ENCODE measurements around the gene HRH1.
"Not testable (repeated sequence)": the region's sequence is repeated elsewhere in the genome, so short reads cannot be mapped to it uniquely, and the experiment has no call there.

Gene HRH1

GRCh38 chr3:11173828-11174465 lies 19.7 kb downstream of the HRH1 start:
- no peak for DNase-seq

DNA sequence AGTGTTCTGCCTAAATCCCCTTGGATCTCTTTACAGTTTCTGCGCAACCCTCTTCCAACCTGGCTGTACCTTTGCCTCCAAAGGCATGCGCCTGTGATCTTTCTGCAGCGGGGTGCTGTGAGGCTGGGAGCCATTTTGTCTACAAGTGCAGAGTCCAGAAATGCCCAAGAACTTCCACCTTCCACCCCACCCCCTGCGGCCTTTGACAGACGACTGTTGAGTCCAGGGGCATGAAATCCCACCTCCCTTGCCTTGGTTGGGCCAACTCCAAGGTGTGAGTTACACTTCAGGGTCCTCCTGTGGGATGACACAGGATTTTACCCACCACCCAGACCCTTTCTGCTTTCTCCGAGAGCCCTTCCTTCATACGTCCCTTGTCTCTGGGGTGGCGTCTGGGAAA lies 24.1 kb downstream of the HRH1 start:
- no peak for DNase-seq

DNA sequence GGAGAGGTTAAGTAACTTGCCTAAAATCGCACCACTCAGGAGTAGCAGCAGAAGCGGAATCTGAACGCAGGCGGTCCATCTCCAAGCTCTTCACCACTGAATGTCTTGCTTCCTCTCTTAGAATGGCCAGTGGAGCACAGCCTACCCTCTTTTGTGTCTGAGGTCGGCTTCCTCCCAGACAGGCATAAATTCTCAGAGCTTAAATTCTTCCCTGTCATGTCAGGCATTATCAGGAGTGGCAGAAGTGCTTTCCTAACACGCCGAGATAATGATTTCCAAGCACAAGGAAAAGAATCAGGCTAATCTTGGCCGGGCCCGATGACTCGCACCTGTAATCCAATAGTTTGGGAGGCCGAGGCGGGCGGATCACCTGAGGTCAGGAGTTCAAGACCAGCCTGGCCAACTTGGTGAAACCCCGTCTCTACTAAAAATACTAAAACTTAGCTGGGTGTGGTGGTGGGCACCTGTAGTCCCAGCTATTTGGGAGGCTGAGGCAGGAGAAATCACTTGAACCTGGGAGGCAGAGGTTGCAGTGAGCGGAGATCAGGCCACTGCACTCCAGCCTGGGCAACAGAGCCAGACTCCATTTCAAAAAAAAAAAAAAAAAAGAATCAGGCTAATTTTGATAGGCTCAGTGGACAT lies 30.2 kb downstream of the HRH1 start:
- not testable (repeated sequence) for DNase-seq

GRCh38 chr3:11185144-11185543 lies 30.9 kb downstream of the HRH1 start:
- no peak for DNase-seq

GRCh38 chr3:11185564-11186317 lies 31.4 kb downstream of the HRH1 start:
- no peak for DNase-seq

- DNase-seq = no peak
Observed at GRCh38 chr3:11186318-11186692, 32.0 kb downstream of the HRH1 start.

GRCh38 chr3:11186771-11187191 lies 32.5 kb downstream of the HRH1 start:
- no peak for DNase-seq

DNA sequence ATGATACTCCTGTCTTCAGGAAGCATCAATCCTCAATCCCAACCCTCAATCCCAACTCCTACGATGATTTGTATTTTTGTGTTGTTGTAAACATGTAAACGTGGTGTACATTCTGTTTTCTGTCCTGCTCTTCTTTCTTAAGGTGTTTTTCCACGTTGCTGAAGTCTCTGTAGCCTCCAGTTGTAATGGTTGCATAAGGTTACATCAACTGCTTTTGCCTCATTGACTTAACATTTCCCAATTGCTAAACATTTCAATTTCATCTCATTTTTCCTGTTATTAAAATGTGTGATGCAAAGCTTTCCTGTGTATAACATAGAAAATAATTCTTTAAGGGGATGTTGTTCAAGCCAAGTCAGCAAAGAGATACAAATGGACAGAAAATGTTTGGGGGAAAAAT lies 33.4 kb downstream of the HRH1 start:
- DNase-seq = no peak

- no peak for DNase-seq
Observed at GRCh38 chr3:11188231-11188630, 33.9 kb downstream of the HRH1 start.

GRCh38 chr3:11195201-11195600 lies 40.9 kb downstream of the HRH1 start:
- no peak for DNase-seq

DNA sequence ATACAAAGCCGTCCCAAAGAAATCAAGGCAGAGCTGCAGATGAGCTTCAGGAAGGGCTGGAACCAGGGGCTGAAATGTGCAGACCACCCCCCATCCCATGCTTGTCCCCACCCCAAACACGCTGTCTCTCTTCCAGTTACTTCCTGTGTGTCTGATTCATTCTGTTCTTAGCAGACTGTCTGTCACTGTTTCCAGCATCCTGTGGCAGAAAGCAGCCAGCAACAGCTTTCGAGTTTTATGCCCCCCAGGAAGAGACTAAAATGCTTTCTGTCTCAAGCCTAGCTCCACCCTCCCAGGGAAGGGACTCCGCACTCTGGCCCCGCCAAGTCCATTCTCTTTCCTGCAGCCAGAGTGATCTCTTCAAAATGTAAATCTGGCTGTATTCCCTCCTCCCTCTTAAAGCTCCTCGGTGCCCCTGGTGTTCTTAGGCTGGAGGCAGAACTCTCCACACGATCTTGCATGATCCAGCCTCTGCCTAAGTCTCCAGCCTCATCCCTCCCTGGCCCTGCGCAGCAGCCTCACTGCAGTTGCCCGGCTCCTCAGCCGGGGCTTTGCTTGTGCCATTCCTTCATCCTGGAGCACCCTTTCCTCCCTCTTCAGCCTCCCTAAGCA lies 41.5 kb downstream of the HRH1 start:
- no peak for DNase-seq

DNA sequence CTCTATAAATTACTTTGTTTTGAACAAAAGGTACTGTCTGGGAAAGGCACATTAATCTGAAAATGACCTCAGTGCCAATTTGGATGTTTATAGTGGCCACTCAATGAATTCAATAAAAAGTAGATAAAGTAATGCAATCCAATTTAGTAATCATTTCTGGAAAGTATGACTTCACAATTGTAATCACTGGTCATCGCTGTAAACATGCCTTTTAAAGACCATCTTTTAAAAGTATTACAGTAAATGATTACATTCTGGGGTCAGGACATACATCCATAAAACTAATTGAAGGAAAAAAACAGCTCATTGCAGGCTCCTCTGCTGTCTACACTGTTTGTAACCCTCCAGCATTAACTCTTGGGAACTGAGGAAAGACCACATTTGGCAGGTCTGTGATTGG lies 43.2 kb downstream of the HRH1 start:
- no peak for DNase-seq

- no peak for DNase-seq
Observed at GRCh38 chr3:11198070-11198469, 43.8 kb downstream of the HRH1 start.

- DNase-seq = no peak
Observed at GRCh38 chr3:11198495-11198894, 44.2 kb downstream of the HRH1 start.

DNA sequence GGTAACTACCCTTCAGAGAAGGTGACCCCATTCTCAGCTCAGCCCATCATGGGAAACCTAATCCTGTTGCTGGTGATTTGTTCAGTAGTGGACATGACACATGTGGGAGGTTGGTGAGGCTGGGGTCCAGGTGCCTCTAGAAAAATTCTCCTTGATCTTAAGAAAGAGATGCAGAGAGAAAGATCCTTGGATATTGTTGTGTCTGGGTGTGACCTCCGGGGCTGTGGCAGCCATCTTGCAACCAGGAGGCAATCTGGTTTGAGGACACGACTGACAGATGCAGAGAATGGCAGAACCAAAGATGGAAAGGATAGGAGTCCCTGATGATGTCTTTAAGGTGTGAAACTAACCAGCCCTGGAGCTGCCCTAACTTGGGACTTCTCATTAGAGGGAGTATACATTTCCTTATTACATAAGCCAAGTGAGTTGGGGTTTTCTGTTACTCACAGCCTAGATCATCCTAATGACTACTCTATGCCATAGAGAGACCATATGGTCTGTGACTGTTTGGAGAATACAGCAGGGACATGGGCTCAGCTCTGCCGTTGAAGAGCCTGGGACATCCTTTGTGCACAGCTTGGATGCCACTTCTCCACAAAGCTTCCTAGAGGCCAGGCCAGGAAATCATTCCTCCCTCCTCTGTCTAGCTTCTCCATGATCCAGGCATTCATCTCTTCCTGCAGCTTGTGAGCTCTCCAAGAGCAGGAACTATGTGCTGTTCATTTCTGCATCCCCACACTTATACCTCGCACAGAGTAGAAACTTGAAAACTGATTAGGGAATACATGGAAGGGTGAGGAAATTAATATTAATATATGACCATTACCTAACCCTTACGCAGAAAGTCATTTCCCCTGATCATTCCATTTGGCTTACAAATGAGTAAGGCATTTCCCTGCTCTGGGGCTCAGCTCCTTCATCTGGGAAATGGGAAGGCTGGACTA lies 45.9 kb downstream of the HRH1 start:
- no peak for DNase-seq

DNA sequence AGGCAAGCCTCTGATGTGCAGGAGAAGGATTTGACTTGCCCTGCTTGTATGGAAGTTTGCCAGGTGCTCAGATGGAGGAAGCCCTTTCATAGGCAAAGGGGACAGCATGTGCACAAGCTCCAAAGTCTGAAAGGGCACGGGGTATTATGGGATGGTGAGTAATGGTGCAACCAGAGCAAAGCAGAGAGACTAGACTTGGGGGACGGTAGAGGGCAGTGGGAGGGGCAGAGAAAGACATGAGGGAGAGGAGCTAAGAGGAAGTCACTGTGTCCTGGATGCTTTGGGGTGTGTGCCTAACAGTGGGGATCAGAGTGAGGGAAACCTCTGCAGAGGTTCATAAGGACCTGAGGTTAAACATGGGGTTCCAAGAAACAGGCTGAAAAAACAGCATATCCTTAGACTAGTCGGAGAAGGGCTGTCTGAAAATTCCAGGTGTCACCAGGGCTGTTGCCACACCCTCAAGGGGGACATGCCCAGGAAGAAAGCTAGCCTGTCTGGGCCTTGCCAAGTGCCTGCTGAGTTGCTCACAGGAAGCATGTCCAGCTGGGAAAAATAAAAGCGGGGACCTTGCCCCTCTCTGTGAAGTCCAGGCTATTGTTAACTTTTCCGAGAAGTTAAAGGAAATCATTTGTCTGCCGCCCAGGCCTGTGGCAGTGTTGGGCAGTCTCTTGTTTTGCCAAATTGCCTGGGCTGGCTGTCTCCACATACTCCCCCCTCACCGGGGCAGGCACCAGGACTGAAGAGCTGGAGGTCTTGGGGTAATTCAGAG lies 47.1 kb downstream of the HRH1 start:
- no peak for DNase-seq

GRCh38 chr3:11203961-11204360 lies 49.7 kb downstream of the HRH1 start:
- DNase-seq = no peak

DNA sequence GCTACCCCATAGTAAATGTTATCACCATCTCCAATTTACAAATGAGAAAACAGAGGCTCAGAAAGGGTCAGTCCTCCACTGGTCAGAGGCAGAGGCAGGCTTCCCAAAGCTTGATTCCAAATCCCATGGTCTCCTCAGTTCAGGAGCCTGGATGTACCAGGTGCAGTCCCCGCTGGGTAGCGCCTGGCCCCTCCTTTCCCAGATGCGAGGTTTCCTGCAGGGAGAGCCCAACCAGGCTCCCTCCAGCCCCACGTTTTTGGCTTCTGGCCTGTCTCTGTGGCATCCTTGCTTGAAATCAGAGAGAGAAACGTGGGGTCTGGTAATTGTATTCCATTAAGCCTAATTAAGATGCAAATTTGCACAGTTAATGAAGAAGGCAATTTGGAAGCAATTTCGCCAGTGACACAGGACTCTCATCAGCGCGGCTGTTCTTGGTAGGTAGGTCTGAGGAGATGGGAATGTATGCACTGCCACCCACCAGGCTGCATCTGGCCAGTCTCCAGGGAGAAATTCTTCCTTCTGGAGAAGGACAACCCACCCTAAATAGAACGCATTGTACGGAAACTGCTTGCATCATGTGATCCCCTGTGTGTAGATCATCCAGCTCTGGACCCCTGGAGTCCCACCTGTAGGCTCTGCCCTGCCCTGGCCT lies 50.5 kb downstream of the HRH1 start:
- no peak for DNase-seq

DNA sequence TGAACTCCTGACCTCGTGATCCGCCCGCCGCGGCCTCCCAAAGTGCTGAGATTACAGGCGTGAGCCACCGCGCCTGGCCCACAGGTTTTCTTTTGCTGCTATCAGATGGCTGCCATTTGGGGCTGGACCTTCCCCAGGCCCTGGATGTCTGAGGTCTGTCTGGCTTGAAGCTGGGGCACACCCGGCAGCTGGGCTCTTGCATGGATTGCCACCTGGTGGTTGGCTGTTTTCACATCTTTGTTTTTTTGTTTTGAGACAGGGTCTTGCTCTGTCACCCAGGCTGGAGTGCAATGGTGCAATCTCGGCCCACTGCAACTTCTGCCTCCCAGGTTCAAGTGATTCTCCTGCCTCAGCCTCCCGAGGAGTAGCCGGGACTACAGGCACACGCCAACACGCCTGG lies 51.6 kb downstream of the HRH1 start:
- not testable (repeated sequence) for DNase-seq

- DNase-seq = no peak
Observed at GRCh38 chr3:11206316-11206715, 52.0 kb downstream of the HRH1 start.

GRCh38 chr3:11206953-11207352 lies 52.7 kb downstream of the HRH1 start:
- DNase-seq = no peak
